Measurements from ENCODE around the gene CLEC4G. TPM values are rescaled to one million over a fixed set of nuclear protein-coding genes. Genes with fewer than 3 reads are reported as not detected.

Gene CLEC4G
- total and polyA plus RNA-seq, 2 of the 13 experiments (the other 11 are each of a cell fraction or from before 2014, with no cell fraction given), result not detected

GRCh38 chr19:7742575-7742974 lies 10.7 kb upstream of the CLEC4G start:
- H3K4me2 ChIP-seq (ENCODE audit: low read depth, low read length), result no peak overlapping the region
- in situ Hi-C loops (cut with HindIII; ENCODE audit: extremely low pct_ligation_motif_present, low pct_unique_long_range_greater_than_20kb) (no loop called here), intact Hi-C loops (cut with micrococcal nuclease; ENCODE audit: unreplicated experiment) (no loop called here)
- FAIRE-seq (no peak), ATAC-seq (no peak), DNase-seq (ENCODE audit: low spot score) (no peak)
- H3K79me2 ChIP-seq (ENCODE audit: insufficient read depth, low read length), result no peaks in the 10 kb centered on the region
- H3K27ac ChIP-seq (ENCODE audit: extremely low read length, insufficient read depth, low read length), result no peak overlapping the region
- no peaks in the 10 kb centered on the region for H3K9me3 ChIP-seq (ENCODE audit: low read length)
- no peaks in the 10 kb centered on the region for H3K36me3 ChIP-seq (replicated peaks in 1 of 2; ENCODE audit: control insufficient read depth in 1 of 2, insufficient read depth in 2 of 2, low read length in 2 of 2)
- 8% methylated on average over 2 of the region's 2 CpGs for whole genome bisulfite sequencing (ENCODE audit: low lambda C conversion rate)
- H3K4me1 ChIP-seq (ENCODE audit: insufficient read depth, low read length), result peaks cover 6% of the 10 kb centered on the region; the same call in 1 of the 2 replicates
- TF ChIP-seq, protein P1, sequence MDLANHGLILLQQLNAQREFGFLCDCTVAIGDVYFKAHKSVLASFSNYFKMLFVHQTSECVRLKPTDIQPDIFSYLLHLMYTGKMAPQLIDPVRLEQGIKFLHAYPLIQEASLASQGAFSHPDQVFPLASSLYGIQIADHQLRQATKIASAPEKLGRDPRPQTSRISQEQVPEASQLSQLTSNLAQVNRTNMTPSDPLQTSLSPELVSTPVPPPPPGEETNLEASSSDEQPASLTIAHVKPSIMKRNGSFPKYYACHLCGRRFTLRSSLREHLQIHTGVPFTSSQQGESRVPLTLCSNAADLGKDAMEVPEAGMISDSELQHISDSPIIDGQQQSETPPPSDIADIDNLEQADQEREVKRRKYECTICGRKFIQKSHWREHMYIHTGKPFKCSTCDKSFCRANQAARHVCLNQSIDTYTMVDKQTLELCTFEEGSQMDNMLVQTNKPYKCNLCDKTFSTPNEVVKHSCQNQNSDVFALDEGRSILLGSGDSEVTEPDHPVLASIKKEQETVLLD (CRISPR knock-in tag; IDR thresholded peaks at IDR 0.05; ENCODE audit: low read depth), result no peak
- TF ChIP-seq ZNF567 (CRISPR knock-in tag; IDR thresholded peaks at IDR 0.05; ENCODE audit: borderline replicate concordance) (no peak), KLF6 (CRISPR knock-in tag; IDR thresholded peaks at IDR 0.05) (no peak), NCOA1 (CRISPR knock-in tag; IDR thresholded peaks at IDR 0.05) (no peak), ZSCAN9 (CRISPR knock-in tag; IDR thresholded peaks at IDR 0.05; ENCODE audit: borderline replicate concordance) (no peak), TARDBP (CRISPR knock-in tag; IDR thresholded peaks at IDR 0.05) (no peak), ZNF546 (CRISPR knock-in tag; conservative IDR thresholded peaks at IDR 0.05) (no peak), ZNF468 (CRISPR knock-in tag; IDR thresholded peaks at IDR 0.05) (no peak), ZHX1 (CRISPR knock-in tag; IDR thresholded peaks at IDR 0.05; ENCODE audit: low read depth) (no peak)
- TF ChIP-seq, protein P2, sequence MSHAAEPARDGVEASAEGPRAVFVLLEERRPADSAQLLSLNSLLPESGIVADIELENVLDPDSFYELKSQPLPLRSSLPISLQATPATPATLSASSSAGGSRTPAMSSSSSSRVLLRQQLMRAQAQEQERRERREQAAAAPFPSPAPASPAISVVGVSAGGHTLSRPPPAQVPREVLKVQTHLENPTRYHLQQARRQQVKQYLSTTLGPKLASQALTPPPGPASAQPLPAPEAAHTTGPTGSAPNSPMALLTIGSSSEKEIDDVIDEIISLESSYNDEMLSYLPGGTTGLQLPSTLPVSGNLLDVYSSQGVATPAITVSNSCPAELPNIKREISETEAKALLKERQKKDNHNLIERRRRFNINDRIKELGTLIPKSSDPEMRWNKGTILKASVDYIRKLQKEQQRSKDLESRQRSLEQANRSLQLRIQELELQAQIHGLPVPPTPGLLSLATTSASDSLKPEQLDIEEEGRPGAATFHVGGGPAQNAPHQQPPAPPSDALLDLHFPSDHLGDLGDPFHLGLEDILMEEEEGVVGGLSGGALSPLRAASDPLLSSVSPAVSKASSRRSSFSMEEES (CRISPR knock-in tag; IDR thresholded peaks at IDR 0.05), result no peak
- no peak overlapping the region for H2AFZ ChIP-seq (ENCODE audit: low read length)
- no TSS peak for BruUV-seq (replicated peaks)
- POLR2A ChIA-PET, result interaction anchor here (0.7 to 0.9 kb wide), 2 partner anchors 167 to 344 kb away, joined by 3 read pairs; no protein-coding TSS in a partner anchor
- H4K20me1 ChIP-seq (ENCODE audit: insufficient read depth, low read length), result no peaks in the 10 kb centered on the region
- no peak overlapping the region for H3K9ac ChIP-seq (ENCODE audit: insufficient read depth, low read depth, low read length)
- CTCF ChIA-PET (ENCODE audit: low intra/inter-chr PET ratio, low total read pairs), result no interaction called here
- no peak overlapping the region for H3K4me3 ChIP-seq (replicated peaks in 1 of 3; ENCODE audit: insufficient read depth in 1 of 3, low read depth in 2 of 3, low read length in 3 of 3)
- H3K27me3 ChIP-seq (ENCODE audit: control insufficient read depth in 1 of 2, insufficient read depth in 2 of 2, low read length in 2 of 2), result peaks cover 3 to 27% of the 10 kb centered on the region in 2 experiments; a peak in 2 of 5 replicates
